H9 (cell line): Measurements from ENCODE around the gene CHMP4A. TPM values are rescaled to one million over a fixed set of nuclear protein-coding genes. Genes with fewer than 3 reads are reported as not detected.

Experiments used
- DNase-seq: peaks from one replicate; pipeline ENCODE4 v3.0.0-alpha.2; 2017
- H2AFZ ChIP-seq: one replicate; pipeline ENCODE4 v1.6.1; 2013; ENCODE audit warnings: mild to moderate bottlenecking, low read length, control low read depth, moderate library complexity
- H2AK5ac ChIP-seq: 2 replicates; pipeline ENCODE4 v1.6.1; 2013; ENCODE audit warnings: low read length, control low read depth, mixed read lengths; ENCODE audit not compliant: insufficient read length
- H2BK120ac ChIP-seq: one replicate; pipeline ENCODE4 v1.6.1; 2013; ENCODE audit warnings: low read depth, mild to moderate bottlenecking, low read length, control low read depth, inconsistent platforms; ENCODE audit not compliant: poor library complexity, severe bottlenecking
- H2BK12ac ChIP-seq: 2 replicates; pipeline ENCODE4 v1.6.1; 2013; ENCODE audit warnings: low read length, control low read depth, mixed read lengths, low read depth; ENCODE audit not compliant: insufficient read length
- H2BK15ac ChIP-seq: 2 replicates; pipeline ENCODE4 v1.6.1; 2013; ENCODE audit warnings: low read depth, low read length, control low read depth
- H2BK20ac ChIP-seq: one replicate; pipeline ENCODE4 v1.6.1; 2013; ENCODE audit warnings: low read depth, mild to moderate bottlenecking, low read length, control low read depth, inconsistent platforms; ENCODE audit not compliant: poor library complexity, severe bottlenecking
- H2BK5ac ChIP-seq: 2 replicates; pipeline ENCODE4 v1.6.1; 2013; ENCODE audit warnings: low read length, control low read depth, mixed read lengths; ENCODE audit not compliant: insufficient read length
- H3K14ac ChIP-seq: 2 replicates; pipeline ENCODE4 v1.6.1; 2013; ENCODE audit warnings: low read length, control low read depth; ENCODE audit not compliant: insufficient read depth
- H3K18ac ChIP-seq: 2 replicates; pipeline ENCODE4 v1.6.1; 2013; ENCODE audit warnings: low read depth, mild to moderate bottlenecking, mixed read lengths, low read length, control low read depth; ENCODE audit not compliant: insufficient read length
- H3K23ac ChIP-seq: 2 replicates; pipeline ENCODE4 v1.6.1; 2013; ENCODE audit warnings: low read length, control low read depth, mixed read lengths, low read depth; ENCODE audit not compliant: insufficient read length
- H3K23me2 ChIP-seq: 2 replicates; pipeline ENCODE4 v1.6.1; 2013; ENCODE audit warnings: low read depth, mild to moderate bottlenecking, mixed read lengths, low read length, control low read depth; ENCODE audit not compliant: insufficient read length, poor library complexity, severe bottlenecking
- H3K27ac ChIP-seq: 2 replicates; pipeline ENCODE4 v1.5.1; 2013; ENCODE audit warnings: low read length, control low read depth, mixed read lengths, low read depth; ENCODE audit not compliant: insufficient read length
- H3K27me3 ChIP-seq: 2 replicates; pipeline ENCODE4 v1.6.1; 2013; ENCODE audit warnings: low read length, control low read depth, inconsistent platforms; ENCODE audit not compliant: insufficient read depth
- H3K4ac ChIP-seq: 2 replicates; pipeline ENCODE4 v1.6.1; 2013; ENCODE audit warnings: low read depth, mild to moderate bottlenecking, control low read depth, inconsistent platforms, low read length, moderate library complexity
- H3K4me1 ChIP-seq: 2 replicates; pipeline ENCODE4 v1.6.1; 2013; ENCODE audit warnings: low read length, control low read depth, inconsistent platforms; ENCODE audit not compliant: insufficient read depth
- H3K4me2 ChIP-seq: 2 replicates; pipeline ENCODE4 v1.6.1; 2013; ENCODE audit warnings: low read length, control low read depth, mixed read lengths; ENCODE audit not compliant: insufficient read length, insufficient read depth
- H3K56ac ChIP-seq: 2 replicates; pipeline ENCODE4 v1.6.1; 2013; ENCODE audit warnings: low read depth, mild to moderate bottlenecking, mixed read lengths, low read length, control low read depth; ENCODE audit not compliant: insufficient read length
- H3K79me1 ChIP-seq: 2 replicates; pipeline ENCODE4 v1.6.1; 2013; ENCODE audit warnings: low read depth, mild to moderate bottlenecking, moderate library complexity, low read length, control low read depth, inconsistent platforms; ENCODE audit not compliant: insufficient read depth, poor library complexity, severe bottlenecking
- H3K79me2 ChIP-seq: 2 replicates; pipeline ENCODE4 v1.6.1; 2013; ENCODE audit warnings: low read length, control low read depth, inconsistent platforms; ENCODE audit not compliant: insufficient read depth
- H3K9ac ChIP-seq: 2 replicates; pipeline ENCODE4 v1.6.1; 2013; ENCODE audit warnings: low read length, control low read depth, mixed read lengths; ENCODE audit not compliant: insufficient read length; ENCODE audit errors: extremely low read depth
- H3K9me3 ChIP-seq: one replicate; pipeline ENCODE4 v1.6.1; 2013; ENCODE audit warnings: low read depth, low read length, inconsistent platforms; ENCODE audit not compliant: control insufficient read depth
- H3T11ph ChIP-seq: one replicate; pipeline ENCODE4 v1.6.1; 2013; ENCODE audit warnings: mild to moderate bottlenecking, low read length, control low read depth, inconsistent platforms
- H4K20me1 ChIP-seq: one replicate; pipeline ENCODE4 v1.6.1; 2013; ENCODE audit not compliant: control insufficient read depth, insufficient read length, insufficient read depth
- H4K5ac ChIP-seq: 2 replicates; pipeline ENCODE4 v1.6.1; 2013; ENCODE audit warnings: low read depth, mild to moderate bottlenecking, mixed read lengths, low read length, control low read depth; ENCODE audit not compliant: insufficient read length
- H4K8ac ChIP-seq: replicated peaks from 2 replicates; pipeline ENCODE4 v1.6.1; 2013; ENCODE audit warnings: low read length, control low read depth, mixed read lengths, low read depth; ENCODE audit not compliant: insufficient read length
- H4K91ac ChIP-seq: 2 replicates; pipeline ENCODE4 v1.6.1; 2013; ENCODE audit warnings: low read depth, mild to moderate bottlenecking, moderate library complexity, mixed read lengths, low read length, control low read depth; ENCODE audit not compliant: insufficient read length
- H3K27ac Mint-ChIP-seq, 3 experiments: 2 replicates in 2 of 3; 3 replicates in 1 of 3; pipeline ENCODE4 v1.8.0; 2020 to 2021; ENCODE audit warnings: mixed read lengths in 3 of 3, mild to moderate bottlenecking in 1 of 3, moderate library complexity in 1 of 3
- H3K27me3 Mint-ChIP-seq: 2 replicates; pipeline ENCODE4 v1.8.0; 2021; ENCODE audit warnings: low read depth, mild to moderate bottlenecking, moderate library complexity, mixed read lengths
- H3K36me3 Mint-ChIP-seq, 3 experiments: 2 replicates in 2 of 3; 3 replicates in 1 of 3; pipeline ENCODE4 v1.8.0; 2020 to 2021; ENCODE audit warnings: low read depth in 3 of 3, mixed read lengths in 3 of 3; ENCODE audit not compliant: insufficient read depth in 1 of 3
- H3K4me1 Mint-ChIP-seq, 2 experiments: 2 replicates each; pipeline ENCODE4 v1.8.0; 2020; ENCODE audit warnings: mixed read lengths in 2 of 2
- H3K4me3 Mint-ChIP-seq, 2 experiments: 2 replicates in 1 of 2; 3 replicates in 1 of 2; pipeline ENCODE4 v1.8.0; 2020 to 2021; ENCODE audit warnings: mild to moderate bottlenecking in 2 of 2, mixed read lengths in 2 of 2, moderate library complexity in 1 of 2
- H3K9me3 Mint-ChIP-seq, 2 experiments: 2 replicates in 1 of 2; 3 replicates in 1 of 2; pipeline ENCODE4 v1.8.0; 2020; ENCODE audit warnings: mild to moderate bottlenecking in 2 of 2, mixed read lengths in 2 of 2, moderate library complexity in 1 of 2
- CTCF ChIP-seq: fragments of 200-600 bp; sonication (generic); conservative IDR thresholded peaks from 3 replicates; pipeline ENCODE4 v1.8.0; 2021; ENCODE audit warnings: antibody characterized with exemption, mild to moderate bottlenecking
- WGBS: extraction: QIAGEN DNeasy Blood & Tissue Kit; methylation state at CpG from one replicate; pipeline ENCODE4 v1.1.7; 2013; ENCODE audit warnings: missing lambda C conversion rate, low lambda C conversion rate, mixed read lengths; ENCODE audit not compliant: insufficient read length; ENCODE audit errors: extremely low coverage; 5-methylcytosine and 5-hydroxymethylcytosine counted together
- total RNA-seq: library from RNA; stranded (reverse); gene quantifications from 2 replicates; pipeline ENCODE4 v1.2.1, GENCODE V29; 2021

Gene CHMP4A
- total RNA-seq, 1 experiment from 2014 or later, result 46.2 TPM

- no peak overlapping the region; a peak in 1 of 7 replicates for H3K27ac Mint-ChIP-seq
- no peak overlapping the region for H2AFZ ChIP-seq
Observed at GRCh38 chr14:24194873-24195185, 18.5 kb downstream of the CHMP4A start.

More at GRCh38 chr14:24194873-24195185, 18.5 kb downstream of the CHMP4A start:
- H3K23me2 ChIP-seq, result peaks cover 8% of the 10 kb centered on the region
- WGBS, result no CpG with 5 or more reads among the region's 8 CpGs
- no peak overlapping the region for H2BK12ac ChIP-seq
- no peak overlapping the region for H3K27ac ChIP-seq
- Mint-ChIP-seq H3K27me3 (no peaks in the 10 kb centered on the region), H3K4me3 (peak overlapping the region; percentile 92 to 98), H3K9me3 (no peaks in the 10 kb centered on the region), H3K36me3 (peaks cover 13 to 51% (median 49%) of the 10 kb centered on the region in 3 experiments), H3K4me1 (peaks cover 24 to 29% of the 10 kb centered on the region in 2 experiments)
- H3T11ph ChIP-seq, result no peak overlapping the region
- no peaks in the 10 kb centered on the region for H3K79me2 ChIP-seq
- no peak overlapping the region for H2BK5ac ChIP-seq
- no peak for DNase-seq
- no peak overlapping the region for H4K8ac ChIP-seq
- no peak for TF ChIP-seq CTCF
- H3K18ac ChIP-seq, result no peak overlapping the region
- no peak overlapping the region for H3K14ac ChIP-seq
- H2AK5ac ChIP-seq, result no peak overlapping the region
- no peak overlapping the region for H2BK15ac ChIP-seq
- H4K91ac ChIP-seq, result no peak overlapping the region
- H3K9me3 ChIP-seq, result no peaks in the 10 kb centered on the region
- no peak overlapping the region for H3K4ac ChIP-seq
- no peak overlapping the region for H2BK120ac ChIP-seq
- H3K79me1 ChIP-seq, result no peaks in the 10 kb centered on the region
- H3K9ac ChIP-seq, result no peak overlapping the region
- H3K23ac ChIP-seq, result no peak overlapping the region
- H3K27me3 ChIP-seq, result no peaks in the 10 kb centered on the region
- H4K5ac ChIP-seq, result no peak overlapping the region
- H3K4me2 ChIP-seq, result peak overlapping the region; percentile 71
- H2BK20ac ChIP-seq, result no peak overlapping the region
- no peaks in the 10 kb centered on the region for H3K4me1 ChIP-seq
- no peaks in the 10 kb centered on the region for H4K20me1 ChIP-seq
- H3K56ac ChIP-seq, result no peak overlapping the region
